ENCODE measurements around the gene KRTAP4-7.
"Not testable (repeated sequence)": the region's sequence is repeated elsewhere in the genome, so short reads cannot be mapped to it uniquely, and the experiment has no call there.

The KRTAP4-7 gene

DNA sequence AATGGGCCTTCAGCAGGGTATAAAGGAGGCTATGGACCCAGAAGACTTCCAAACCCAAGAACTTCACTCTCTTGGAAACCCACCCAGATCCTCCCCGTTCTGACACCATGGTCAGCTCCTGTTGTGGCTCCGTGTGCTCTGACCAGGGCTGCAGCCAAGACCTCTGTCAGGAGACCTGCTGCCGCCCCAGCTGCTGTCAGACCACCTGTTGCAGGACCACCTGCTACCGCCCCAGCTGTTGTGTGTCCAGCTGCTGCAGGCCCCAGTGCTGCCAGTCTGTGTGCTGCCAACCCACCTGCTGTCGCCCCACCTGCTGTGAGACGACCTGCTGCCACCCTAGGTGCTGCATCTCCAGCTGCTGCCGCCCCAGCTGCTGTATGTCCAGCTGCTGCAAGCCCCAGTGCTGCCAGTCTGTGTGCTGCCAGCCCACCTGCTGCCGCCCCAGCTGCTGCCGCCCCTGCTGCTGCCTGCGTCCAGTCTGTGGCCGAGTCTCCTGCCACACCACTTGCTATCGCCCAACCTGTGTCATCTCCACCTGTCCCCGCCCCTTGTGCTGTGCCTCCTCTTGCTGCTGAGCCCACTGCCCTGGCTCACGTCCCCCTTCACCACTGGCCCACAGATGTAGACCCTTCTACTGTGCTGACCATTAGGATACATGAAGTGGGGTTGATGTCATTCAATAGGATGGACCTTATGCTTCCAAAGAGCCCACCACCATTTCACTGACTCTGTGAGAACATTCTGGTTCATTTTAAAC, at the start of gene KRTAP4-7:
KRTAP4-7 (plus strand) TSS at position 51 of the 757 bp plus-strand sequence; CDS start at position 108, 57 bp downstream.
- DNase-seq (ENCODE audit: low read depth), result not testable (repeated sequence)

DNA sequence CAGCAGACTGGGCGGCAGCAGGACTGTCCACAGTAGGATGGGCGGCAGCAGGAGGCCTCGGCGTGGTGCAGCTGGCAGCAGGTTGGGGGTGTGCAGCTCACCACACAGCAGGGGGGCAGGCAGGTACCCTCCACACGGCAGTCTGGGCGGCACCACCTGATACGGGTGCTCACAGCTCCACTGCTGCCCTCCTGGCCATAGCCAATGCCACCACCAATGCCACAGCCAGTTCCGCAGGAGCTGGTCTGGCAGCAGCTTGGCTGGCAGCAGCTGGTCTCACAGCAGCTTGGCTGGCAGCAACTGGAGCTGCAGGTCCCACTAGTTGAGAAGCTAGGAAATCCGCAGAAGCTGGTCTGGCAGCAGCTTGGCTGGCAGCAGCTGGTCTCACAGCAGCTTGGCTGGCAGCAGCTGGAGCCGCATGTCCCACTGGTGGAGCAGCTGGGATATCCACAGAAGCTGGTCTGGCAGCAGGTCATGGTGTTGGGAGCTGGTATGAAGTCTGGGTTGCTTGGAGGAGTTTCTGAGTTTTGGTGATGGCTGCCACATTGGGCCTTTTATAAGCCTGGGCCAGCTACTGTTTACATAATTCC, 49.5 kb upstream of the KRTAP4-7 start, which contains the start of gene KRTAP1-3:
KRTAP1-3 (minus strand) TSS at position 529 of the 590 bp plus-strand sequence; CDS start at position 476, 53 bp downstream.
- not testable (repeated sequence) for DNase-seq (ENCODE audit: low read depth)

DNA sequence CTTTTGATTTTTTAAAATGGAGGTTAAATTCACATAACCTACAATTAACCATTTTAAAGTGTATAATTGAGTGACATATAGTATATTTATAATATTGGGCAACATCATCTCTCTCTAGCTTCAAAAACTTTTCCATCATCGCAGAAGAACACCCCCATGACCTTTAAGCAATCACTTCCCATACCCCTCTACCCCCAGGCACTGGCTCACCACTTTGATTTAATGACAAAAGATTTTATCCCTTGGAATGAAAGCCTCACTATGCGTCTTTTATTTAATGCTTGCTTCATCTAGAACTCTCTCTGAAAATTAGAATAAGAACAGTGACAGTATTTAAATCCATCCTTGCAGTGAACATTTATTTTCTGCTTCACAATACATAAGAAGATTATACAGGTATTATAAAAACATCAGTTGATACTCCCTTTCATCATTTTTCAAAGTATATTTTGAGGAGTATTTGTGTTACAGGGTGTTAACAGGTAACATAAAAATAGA, 46.0 kb upstream of the KRTAP4-7 start:
- DNase-seq (ENCODE audit: low read depth), result no peak

DNA sequence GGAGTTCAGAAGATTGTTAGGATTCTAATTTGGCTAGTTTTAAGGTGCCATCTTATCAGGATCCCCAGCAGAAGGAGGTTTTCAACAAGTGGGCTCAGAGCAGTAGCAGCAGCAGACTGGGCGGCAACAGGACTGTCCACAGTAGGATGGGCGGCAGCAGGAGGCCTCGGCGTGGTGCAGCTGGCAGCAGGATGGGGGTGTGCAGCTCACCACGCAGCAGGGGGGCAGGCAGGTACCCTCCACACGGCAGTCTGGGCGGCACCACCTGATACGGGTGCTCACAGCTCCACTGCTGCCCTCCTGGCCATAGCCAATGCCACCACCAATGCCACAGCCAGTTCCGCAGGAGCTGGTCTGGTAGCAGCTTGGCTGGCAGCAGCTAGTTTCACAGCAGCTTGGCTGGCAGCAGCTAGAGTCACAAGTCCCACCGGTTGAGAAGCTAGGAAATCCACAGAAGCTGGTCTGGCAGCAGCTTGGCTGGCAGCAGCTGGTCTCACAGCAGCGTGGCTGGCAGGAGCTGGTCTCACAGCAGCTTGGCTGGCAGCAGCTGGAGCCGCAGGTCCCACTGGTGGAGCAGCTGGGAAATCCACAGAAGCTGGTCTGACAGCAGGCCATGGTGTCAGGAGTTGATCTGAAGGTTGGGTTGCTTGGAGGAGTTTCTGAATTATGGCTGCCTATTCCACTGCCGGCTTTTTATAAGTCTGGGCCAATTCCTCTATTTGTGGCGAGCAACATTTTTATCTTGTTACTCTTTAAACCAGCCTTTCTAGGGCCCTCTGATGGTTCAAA, 43.0 kb upstream of the KRTAP4-7 start, which contains the start of gene KRTAP1-1:
KRTAP1-1 (minus strand) TSS at position 668 of the 789 bp plus-strand sequence; CDS start at position 615, 53 bp downstream.
- not testable (repeated sequence) for DNase-seq (ENCODE audit: low read depth)

DNA sequence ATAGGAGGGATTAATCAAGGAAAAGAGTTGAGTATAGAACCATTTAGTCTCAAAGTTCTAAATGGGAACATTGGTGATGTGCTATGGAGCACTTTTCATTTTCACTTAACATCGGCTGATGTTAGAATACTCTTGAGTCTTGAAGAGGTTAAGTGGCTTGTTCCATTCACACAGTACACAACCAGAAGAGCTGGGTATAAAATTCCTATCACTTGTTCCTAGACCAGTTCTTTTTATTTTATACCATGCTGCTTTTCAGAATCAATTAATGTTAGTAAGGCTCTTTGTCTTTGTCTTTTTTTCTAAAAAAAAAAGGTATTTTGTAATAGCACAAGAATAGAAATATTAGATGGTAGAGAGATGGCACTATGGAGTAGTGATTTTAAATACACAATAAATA, 41.0 kb upstream of the KRTAP4-7 start:
- no peak for DNase-seq (ENCODE audit: low read depth)

DNA sequence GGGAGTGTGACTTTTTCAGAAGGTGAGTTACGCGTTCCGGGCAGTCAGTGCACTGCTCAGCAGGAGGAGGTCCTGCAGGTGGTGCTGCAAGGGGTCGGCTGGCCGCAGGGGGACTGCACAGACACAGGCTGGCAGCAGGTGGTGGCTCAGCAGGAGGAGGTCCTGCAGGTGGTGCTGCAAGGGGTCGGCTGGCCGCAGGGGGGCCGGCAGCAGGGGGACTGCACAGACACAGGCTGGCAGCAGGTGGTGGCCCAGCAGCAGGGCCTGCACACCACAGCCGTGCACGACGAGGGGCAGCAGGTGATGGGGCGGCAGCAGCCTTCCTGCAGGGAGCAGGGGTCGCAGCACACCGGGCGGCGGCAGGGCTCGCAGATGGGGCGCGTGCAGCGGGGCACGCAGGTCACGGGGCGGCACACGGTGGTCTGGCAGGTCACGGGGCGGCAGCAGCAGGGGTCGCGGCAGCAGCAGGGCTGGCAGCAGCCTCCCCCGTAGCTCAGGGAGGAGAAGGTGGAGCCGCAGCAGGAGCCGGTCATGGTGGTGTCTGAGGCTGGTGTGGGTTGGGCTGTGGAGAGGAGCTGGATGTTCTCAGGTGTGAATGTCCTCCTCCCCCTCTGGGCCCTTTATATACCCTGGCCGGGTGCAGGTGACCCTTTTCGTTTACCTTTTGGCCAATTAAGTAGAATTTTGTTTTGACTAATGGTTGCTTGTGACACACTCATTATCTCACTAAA, 37.0 kb upstream of the KRTAP4-7 start, which contains the start of gene KRTAP2-1:
KRTAP2-1 (minus strand) TSS at position 582 of the 731 bp plus-strand sequence; CDS start at position 533, 49 bp downstream.
- DNase-seq (ENCODE audit: low read depth), result not testable (repeated sequence)

DNA sequence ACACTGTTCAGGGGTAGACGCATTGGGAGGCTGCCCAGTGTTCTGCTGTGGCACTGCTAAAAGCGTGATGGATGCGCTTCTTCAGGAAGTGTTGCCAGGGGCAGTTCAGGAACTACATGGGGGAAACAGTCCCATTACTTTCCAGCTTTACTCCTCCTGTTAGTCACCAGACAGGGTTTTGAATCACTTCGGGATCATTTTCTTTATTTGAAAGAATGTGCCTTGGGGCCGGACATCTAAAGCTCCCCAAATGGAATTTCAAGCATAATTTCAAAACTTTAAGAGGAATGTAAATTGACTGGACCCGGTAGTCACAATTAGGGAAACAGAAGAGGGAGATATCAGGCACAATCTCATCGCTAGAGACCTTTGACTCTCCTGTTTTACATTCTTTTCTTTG, 35.5 kb upstream of the KRTAP4-7 start:
- DNase-seq (ENCODE audit: low read depth), result no peak

DNA sequence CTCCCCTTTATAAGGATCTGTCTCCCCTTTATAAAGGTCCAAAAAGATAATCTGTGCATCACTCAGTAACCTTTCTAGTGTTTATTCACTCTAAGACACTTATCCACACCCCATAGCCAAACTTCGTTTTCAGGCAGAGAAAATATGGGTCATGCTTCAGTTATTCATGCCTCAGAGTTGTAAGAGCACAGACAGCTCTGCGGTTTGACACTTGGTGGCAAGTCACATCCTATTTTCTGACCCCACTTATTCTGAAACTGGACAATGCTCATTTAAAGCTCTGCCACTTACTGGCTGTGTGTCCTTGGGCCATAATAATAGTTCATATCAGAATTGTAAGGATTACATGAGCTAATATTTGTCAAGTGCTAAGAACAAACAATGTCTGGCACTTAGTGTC, 34.8 kb upstream of the KRTAP4-7 start:
- DNase-seq (ENCODE audit: low read depth), result no peak

DNA sequence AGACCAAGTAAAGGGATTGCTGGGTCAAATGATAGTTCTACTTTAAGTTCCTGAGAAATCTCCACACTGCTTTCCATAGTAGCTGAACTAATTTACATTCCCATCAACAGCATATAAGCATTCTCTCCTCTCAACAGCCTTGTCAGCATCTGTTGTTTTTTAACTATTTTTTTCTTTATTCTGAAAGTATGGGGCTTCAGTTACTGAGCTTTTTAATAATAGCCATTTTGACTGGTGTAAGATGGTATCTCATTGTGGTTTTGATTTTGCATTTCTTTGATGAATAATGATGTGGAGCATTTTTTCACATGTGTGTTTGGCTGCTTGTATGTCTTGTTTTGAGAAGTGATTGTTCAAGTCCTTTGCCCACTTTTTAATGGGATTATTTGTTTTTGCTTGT, 31.4 kb upstream of the KRTAP4-7 start:
- DNase-seq (ENCODE audit: low read depth), result no peak

DNA sequence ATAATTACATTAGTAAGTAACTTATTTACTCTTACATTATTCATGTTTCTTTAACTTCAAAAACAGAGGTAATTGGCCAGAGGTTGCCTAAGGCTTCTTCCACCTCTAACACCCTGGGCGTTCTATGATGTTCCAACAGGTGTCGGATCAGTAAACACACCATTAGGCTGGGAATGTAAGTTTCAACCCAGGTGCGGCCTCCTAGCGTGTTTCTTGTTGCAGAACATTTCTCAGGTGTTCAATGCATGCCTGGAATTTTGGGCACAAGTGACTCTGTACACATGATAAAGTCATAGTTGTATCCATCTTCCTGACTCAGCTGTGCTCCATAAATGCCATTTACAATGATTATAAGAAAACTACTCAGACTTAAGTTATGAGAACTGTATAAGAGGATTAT, 29.9 kb upstream of the KRTAP4-7 start:
- DNase-seq (ENCODE audit: low read depth), result no peak

DNA sequence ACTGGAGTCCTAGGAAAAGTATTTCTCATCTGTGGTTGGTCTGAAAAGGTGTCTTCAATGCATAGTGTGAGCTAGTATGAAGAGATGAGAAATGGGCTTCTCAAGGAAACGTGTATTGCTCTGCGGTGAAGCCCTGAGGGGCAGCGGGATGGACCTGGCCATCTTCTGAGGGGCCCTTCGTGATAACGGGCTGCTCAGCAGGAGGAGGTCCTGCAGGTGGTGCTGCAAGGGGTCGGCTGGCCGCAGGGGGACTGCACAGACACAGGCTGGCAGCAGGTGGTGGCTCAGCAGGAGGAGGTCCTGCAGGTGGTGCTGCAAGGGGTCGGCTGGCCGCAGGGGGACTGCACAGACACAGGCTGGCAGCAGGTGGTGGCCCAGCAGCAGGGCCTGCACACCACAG, 29.4 kb upstream of the KRTAP4-7 start:
- DNase-seq (ENCODE audit: low read depth), result not testable (repeated sequence)

DNA sequence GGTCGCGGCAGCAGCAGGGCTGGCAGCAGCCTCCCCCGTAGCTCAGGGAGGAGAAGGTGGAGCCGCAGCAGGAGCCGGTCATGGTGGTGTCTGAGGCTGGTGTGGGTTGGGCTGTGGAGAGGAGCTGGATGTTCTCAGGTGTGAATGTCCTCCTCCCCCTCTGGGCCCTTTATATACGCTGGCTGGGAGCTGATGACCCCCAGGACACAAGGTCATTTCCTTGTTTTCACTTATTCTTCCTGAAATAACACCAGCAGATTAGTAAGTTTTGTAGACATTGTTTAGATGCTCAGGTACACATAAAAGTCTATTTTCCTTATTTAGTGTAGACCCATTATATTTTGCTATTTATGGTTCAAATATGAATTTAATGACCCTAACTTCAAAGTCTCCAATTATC, 28.8 kb upstream of the KRTAP4-7 start, which contains the start of gene KRTAP2-2:
KRTAP2-2 (minus strand) TSS at position 101 of the 400 bp plus-strand sequence; CDS start at position 82, 19 bp downstream.
- DNase-seq (ENCODE audit: low read depth), result not testable (repeated sequence)

DNA sequence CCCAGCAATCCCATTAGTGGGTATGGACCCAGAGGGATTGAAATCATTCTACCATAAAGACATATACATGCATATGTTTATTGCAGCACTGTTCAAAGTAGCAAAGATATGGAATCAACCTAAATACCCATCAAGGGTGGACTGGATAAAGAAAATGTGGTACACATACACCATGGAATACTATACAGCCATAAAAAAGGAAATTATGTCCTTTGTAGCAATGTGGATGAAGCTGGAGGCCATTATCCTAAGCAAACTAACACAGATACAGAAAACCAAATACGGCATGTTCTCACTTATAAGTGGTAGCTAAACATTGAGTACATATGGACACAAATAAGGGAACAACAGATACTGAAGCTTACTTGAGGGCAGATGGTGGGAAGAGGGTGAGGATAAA, 26.4 kb upstream of the KRTAP4-7 start:
- no peak for DNase-seq (ENCODE audit: low read depth)

DNA sequence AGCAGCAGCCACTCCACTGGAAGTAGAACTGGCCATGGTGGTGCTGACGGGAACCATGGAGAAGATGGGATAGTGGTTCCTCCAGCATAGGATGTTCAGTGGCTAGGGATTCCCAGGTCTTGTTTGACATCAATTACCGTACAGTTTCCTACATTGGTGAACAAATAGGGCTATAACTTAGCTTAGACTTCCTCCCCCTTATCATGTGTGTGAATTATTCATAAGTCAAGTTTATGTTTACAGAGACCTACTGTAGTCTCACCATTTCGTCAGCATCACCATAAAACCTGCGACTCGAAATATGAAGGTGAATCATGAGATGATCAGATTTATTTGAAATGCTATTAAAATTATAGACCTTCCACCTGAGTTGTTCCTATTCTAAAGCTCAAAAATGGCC, 25.2 kb upstream of the KRTAP4-7 start:
- DNase-seq (ENCODE audit: low read depth), result no peak

DNA sequence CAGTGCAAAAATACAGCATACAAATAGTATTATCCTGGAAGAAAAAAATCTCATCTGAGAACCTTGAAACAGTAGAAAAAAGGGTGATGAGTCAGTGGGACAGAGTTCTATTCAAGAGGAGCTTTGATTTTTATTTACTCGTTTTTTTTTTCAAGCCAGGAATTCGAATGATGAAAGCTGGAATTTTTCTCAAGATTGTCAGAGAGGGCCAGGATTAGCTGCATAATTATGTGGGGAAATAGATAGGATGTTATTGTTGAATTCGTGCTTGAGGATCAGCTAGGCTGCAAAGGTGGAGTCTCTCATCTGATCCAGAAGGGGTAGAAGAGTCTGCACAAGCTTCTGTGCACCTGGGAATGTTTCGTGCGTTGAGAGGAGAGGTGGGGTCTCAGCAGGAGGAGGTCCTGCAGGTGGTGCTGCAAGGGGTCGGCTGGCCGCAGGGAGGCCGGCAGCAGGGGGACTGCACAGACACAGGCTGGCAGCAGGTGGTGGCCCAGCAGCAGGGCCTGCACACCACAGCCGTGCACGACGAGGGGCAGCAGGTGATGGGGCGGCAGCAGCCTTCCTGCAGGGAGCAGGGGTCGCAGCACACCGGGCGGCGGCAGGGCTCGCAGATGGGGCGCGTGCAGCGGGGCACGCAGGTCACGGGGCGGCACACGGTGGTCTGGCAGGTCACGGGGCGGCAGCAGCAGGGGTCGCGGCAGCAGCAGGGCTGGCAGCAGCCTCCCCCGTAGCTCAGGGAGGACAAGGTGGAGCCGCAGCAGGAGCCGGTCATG, 24.5 kb upstream of the KRTAP4-7 start:
- DNase-seq (ENCODE audit: low read depth), result not testable (repeated sequence)

DNA sequence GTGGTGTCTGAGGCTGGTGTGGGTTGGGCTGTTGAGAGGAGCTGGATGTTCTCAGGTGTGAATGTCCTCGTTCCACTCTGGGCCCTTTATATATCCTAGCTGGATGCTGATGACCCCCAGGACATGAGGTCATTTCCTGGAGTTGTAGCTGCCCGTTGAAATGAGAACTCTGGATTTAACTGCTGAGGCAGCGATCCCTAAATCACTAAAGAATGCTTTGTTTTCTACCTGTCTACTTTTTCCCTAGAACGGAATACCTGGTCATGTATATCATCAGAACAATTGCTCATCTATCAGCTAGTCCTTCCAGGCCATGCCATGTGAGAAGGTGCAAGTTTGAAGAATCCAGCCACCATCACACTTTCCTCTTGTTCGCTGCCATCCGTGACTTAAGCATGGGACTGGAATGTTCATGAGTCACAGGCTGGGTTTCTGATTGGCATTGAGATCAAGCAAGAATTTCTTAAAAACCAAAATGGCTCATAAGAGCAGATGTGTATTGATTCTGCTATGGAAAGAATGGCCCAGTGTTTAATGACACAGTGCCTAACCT, 23.8 kb upstream of the KRTAP4-7 start, which contains the start of gene KRTAP2-3:
KRTAP2-3 (minus strand) TSS at position 63 of the 553 bp plus-strand sequence. CDS start 64 bp downstream, outside the sequence.
- DNase-seq (ENCODE audit: low read depth), result no peak

DNA sequence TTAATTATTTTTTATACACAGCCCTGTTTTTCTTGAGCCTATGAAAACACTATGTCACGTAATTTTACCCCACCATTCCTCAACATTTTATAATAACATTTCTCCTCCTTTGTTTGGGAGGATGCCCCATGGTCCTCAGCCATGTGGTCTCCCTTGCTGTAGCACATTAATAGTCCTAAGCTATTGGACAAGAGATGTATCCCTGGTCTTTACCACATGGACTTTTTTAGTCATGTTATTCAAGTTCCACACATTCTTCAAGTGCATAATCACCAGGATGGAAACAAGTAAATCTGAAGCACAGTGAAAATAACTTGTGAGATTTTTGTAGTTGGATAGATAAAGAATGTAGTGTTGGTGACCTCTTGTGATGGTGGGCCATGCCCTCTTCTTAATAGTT, 22.0 kb upstream of the KRTAP4-7 start:
- DNase-seq (ENCODE audit: low read depth), result no peak

DNA sequence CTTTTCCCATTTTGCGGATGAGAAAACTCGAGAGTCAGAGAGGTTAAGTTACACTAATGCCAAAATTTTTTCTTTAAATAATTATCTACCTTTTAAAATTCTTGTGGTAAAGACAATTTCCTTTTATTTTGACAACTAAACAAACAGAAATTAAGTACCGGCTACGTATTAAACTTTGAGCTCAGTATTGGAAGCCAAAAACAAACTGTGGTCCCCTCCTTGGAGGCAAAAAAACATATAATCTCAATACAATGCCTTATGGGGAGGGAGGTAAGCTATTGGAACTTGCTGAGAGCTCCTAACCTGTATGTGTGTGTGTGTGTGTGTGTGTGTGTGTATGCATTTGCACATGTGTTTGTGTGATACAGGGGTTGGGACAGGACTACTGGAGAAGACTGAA, 20.5 kb upstream of the KRTAP4-7 start:
- DNase-seq (ENCODE audit: low read depth), result no peak

DNA sequence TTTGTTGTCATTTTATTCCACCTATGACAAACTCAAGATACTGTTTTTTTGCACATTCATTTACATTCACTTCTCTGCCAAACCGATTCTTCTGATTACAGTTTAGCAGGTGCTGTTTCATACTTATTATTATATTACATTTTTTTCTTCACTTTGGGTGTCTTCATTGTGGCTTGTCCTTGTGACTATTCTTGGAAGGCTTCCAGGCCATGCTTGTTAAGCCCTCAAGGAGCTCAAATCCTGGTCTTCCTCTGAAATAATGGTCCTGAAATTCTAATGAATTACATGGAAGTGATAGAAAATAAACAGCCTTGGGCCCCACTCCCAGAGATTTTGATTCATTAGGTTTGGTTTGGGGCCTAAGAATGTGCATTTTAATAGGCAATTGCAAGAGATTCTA, 19.6 kb upstream of the KRTAP4-7 start:
- DNase-seq (ENCODE audit: low read depth), result no peak

All from activated T-helper 9 cell treated with anti-CD3 and anti-CD28 coated beads, Interleukin-2, amount 50 U/mL, for 16 hours (primary cell).